ENCODE measurements around the gene NPBWR2. TPM values are rescaled to one million over a fixed set of nuclear protein-coding genes. Genes with fewer than 3 reads are reported as not detected.

NPBWR2 gene, protein sequence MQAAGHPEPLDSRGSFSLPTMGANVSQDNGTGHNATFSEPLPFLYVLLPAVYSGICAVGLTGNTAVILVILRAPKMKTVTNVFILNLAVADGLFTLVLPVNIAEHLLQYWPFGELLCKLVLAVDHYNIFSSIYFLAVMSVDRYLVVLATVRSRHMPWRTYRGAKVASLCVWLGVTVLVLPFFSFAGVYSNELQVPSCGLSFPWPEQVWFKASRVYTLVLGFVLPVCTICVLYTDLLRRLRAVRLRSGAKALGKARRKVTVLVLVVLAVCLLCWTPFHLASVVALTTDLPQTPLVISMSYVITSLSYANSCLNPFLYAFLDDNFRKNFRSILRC
- not detected in 5 replicates for total RNA-seq (2022; extraction: Qiagen RNA extraction; ENCODE audit: low read depth)

DNA sequence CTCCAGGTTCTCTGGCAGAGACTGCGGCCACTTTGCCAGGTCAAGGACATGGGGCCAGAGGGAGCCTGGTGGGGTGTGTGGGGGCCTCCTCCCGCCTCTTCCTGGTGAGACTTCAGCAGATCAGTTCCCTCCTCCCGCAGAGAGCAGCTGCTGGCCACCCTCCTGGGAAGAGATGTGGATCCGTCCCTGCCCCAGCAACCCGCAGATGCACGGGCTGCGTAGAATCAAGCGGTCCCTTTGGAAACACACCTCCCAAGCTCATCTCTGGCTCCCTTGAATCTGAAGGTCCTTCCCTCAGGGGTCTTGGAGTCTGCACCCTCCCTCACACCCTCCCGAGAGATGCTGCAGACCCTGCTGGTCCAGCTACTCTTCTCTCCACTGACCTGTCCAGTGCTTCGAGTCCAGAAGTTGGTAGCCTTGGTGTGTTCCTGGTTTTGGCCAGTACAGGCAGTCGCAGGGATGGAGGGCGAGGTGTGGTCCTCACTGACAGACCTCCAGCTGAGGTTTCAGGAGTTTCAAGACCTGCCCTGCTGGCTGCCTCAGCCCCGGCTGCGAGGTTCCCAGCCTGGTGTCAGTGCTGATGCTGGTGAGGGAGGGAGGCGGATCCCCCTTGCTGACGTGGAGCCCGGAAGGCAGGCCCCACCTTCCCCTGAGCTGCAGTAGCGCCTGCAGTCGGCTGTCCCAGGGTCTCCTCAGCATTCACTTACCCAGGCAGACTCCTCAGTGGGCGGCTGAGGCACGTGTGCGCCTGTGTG is at the start of gene NPBWR2:
Gene NPBWR2, minus strand, starts transcription at position 585 of the 755 bp plus-strand sequence. CDS start 734 bp downstream, outside the sequence.

DNA sequence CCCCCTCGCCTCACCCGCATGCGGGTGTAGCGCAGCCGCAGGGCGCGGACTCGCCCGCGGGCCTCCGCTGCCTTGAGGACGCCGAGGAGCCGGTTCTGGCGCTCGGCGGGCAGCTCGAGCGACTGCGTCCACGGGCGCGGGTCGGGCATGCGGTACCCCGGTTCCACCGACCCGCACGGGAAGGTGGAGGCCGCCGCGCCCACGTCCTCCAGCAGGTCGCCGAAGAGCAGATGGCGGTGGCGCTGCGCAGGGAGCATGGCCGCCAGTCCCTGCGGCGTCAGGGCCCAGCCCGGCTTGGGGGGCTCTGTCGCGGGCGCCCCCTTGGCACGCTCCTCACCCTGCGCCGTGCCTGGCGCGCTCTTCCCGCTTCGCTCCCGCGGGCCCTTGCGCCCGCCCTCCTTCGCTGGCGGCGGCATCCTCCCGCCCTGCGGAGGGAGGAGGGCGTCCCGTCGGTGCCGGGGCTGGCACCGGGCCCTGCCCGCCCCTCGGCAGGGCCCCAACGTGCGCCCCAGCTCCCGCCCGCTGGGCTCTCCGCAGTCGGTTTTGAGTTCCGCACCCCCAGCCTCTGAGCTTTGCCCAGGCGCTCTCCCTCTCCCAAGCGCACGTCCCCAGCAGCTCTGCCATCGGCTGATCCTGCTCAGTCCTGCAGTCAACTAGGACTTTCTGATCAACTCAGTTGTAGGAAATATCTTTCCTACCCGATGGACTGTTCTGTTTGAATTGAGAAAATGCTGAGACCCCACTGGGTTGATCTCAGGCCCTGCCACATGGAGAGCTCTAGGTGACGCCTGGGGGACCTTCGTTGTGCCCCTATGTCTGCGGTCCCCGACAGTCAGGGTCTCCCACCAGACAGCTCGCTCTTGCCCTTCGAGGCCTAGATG is 23.3 kb downstream of the NPBWR2 start, which contains the start of gene LKAAEAR1:
Gene LKAAEAR1, minus strand, starts transcription at position 595 of the 881 bp plus-strand sequence. Its CDS starts 179 bp downstream, at position 416.

DNA sequence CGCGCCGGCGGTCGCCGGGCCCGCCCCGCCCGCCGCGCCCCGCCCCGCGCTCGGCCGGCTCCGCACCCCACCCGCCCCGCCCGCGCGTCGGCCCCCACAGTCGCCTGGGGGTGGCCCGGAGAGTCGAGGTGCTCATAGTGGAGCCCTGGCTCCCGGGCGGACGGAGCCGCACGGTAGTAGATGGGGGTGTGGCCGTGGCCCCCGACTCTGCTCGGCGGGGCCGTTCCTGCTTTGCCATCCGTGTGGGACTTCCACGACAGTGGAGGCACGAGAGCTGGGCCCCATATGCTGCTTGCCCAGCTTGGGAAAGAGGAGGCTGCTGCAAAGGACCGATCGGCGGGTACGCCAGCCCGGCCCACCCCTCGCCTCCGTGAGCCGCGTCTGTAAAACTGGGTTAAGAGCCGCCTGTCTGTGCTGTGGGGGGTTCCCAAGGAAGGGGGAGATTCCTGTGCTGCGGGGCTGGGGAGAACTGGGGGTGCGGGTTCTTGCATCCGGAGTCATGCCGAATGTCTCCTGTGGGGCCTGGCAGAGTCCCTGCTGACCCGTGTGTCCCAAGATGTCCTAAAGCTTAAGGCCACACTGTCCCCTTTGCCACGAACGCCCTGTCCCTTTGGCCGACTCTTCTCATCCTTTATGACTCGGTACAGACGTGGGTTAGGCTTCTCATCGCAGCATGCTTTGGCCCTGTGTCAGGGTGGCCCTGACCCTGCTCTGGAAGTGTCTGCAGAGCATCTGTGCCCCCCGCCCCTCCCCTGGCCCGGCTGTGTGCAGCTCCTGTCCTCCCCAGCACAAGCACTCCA is 27.2 kb downstream of the NPBWR2 start, which contains the start of gene OPRL1:
Gene OPRL1, plus strand, starts transcription at position 70 of the 800 bp plus-strand sequence. CDS start 12,639 bp downstream, outside the sequence.

DNA sequence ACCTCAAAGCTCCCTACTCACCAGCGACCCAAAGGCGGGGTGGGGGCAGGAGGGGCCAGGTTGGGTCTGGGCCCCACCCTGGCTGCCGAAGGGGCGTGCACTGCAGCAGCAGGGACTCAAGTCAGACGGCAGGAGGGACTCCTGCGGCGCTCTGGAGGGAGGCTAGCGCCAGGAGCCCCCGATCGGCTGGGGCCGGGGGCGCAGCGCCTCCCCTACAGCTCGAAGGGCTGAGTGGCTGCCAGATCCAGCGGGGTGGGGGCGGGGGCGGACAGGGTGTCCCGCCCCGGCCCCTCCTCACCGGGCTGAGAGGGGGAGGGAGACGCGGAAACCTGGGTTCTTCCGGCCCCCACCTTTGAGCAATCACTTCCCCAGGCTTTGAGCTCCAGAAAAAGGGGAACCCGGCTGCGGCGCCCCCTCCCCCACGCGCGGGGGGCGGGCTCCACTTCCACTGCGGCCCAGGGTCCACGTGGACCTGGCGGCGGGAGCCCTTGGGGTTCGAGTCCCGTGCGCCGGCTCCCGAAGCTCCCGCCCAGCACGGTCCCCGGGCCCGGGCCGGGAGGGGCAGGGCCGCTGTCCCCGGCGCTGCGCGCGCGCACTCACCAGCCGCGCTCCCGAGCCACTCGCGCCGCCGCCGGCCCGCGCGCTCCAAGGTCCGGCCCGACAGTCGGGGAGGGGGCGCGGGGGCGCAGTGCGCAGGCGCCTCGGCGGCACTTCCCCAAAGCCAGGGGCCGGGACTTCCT is 27.9 kb downstream of the NPBWR2 start, which contains the start of gene RGS19:
Gene RGS19, minus strand, starts transcription at position 246 of the 740 bp plus-strand sequence. CDS start 2,632 bp downstream, outside the sequence.

DNA sequence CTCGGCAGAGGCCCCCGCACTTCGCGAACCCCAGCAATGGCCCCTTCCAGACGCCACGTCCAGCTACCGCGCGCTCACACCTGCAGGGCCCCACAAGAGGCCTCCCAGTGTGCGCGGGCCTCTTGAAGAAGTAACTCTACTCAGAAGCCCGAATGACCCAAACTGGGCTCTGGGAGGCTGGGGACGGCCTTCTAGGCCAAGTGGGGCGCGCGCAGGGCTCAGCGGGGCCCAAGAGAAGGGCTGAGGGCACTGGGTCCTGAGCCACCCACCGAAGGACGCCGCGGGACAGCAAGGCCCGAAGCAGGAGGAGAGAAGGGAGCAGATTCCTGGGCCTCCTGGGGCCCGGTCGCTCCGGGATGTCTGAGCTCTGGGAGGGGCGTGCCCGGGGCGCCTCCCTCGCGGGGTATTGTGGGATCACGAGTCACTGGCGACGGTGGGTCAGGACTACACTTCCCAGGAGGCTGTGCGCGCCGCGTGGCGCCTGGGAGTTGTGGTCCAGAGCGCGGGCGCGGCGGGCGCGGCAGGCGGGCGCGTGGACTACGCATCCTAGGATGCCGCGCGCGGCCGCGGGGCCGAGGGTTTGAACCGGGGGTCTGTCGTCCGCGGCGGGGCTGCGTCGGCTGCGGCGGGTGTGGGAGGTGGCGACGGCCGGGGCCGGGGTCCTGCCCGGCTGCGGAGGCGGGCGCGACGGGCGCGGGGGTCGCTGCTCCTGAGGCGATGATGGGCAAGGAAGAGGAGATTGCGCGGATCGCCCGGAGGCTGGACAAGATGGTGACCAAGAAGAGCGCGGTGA is 44.6 kb downstream of the NPBWR2 start, which contains the start of gene TCEA2:
Gene TCEA2, plus strand, starts transcription at position 603 of the 793 bp plus-strand sequence. Its CDS starts 115 bp downstream, at position 718.

Other genes with a start within 250 kb of the NPBWR2 start
- gene ABHD16B, start 246.1 kb downstream of the NPBWR2 start, total RNA-seq (2022; extraction: Qiagen RNA extraction; ENCODE audit: low read depth), result not detected in 5 replicates
- 119 to 139 TPM (median 129 TPM) in 5 replicates for gene TPD52L2, start 242.3 kb downstream of the NPBWR2 start, total RNA-seq (2022; extraction: Qiagen RNA extraction; ENCODE audit: low read depth)
- 18.7 to 32.7 TPM (median 30.2 TPM) in 5 replicates for gene DNAJC5, start 212.4 kb downstream of the NPBWR2 start, total RNA-seq (2022; extraction: Qiagen RNA extraction; ENCODE audit: low read depth)
- gene UCKL1, start 151.1 kb downstream of the NPBWR2 start, total RNA-seq (2022; extraction: Qiagen RNA extraction; ENCODE audit: low read depth), result 18.2 to 41.0 TPM (median 34.4 TPM) in 5 replicates
- 7.3 to 14.2 TPM (median 13.0 TPM) in 5 replicates for gene ZNF512B, start 137.6 kb downstream of the NPBWR2 start, total RNA-seq (2022; extraction: Qiagen RNA extraction; ENCODE audit: low read depth)
- not detected in 5 replicates for gene SAMD10, start 127.9 kb downstream of the NPBWR2 start, total RNA-seq (2022; extraction: Qiagen RNA extraction; ENCODE audit: low read depth)
- gene PRPF6, start 126.4 kb downstream of the NPBWR2 start, total RNA-seq (2022; extraction: Qiagen RNA extraction; ENCODE audit: low read depth), result 44.5 to 60.4 TPM (median 57.8 TPM) in 5 replicates
- 0.13 to 0.54 TPM (median 0.42 TPM) in 5 replicates for gene C20orf204, start 71.4 kb downstream of the NPBWR2 start, total RNA-seq (2022; extraction: Qiagen RNA extraction; ENCODE audit: low read depth)
- 1.4 to 3.4 TPM (median 2.6 TPM) in 5 replicates for gene SOX18, start 57.9 kb downstream of the NPBWR2 start, total RNA-seq (2022; extraction: Qiagen RNA extraction; ENCODE audit: low read depth)
- gene TCEA2, start 44.4 kb downstream of the NPBWR2 start, total RNA-seq (2022; extraction: Qiagen RNA extraction; ENCODE audit: low read depth), result 32.5 to 53.6 TPM (median 47.9 TPM) in 5 replicates
- 16.3 to 29.0 TPM (median 26.0 TPM) in 5 replicates for gene RGS19, start 28.0 kb downstream of the NPBWR2 start, total RNA-seq (2022; extraction: Qiagen RNA extraction; ENCODE audit: low read depth)
- 0.46 to 0.98 TPM (median 0.70 TPM) in 5 replicates for gene OPRL1, start 27.5 kb downstream of the NPBWR2 start, total RNA-seq (2022; extraction: Qiagen RNA extraction; ENCODE audit: low read depth)
- gene LKAAEAR1, start 23.2 kb downstream of the NPBWR2 start, total RNA-seq (2022; extraction: Qiagen RNA extraction; ENCODE audit: low read depth), result 1.3 to 1.8 TPM (median 1.6 TPM) in 4 of 5 replicates, not detected in the other
- gene MYT1, start 56.9 kb upstream of the NPBWR2 start, total RNA-seq (2022; extraction: Qiagen RNA extraction; ENCODE audit: low read depth), result 0.08 to 0.93 TPM (median 0.44 TPM) in 5 replicates
- gene PCMTD2, start 148.2 kb upstream of the NPBWR2 start, total RNA-seq (2022; extraction: Qiagen RNA extraction; ENCODE audit: low read depth), result 8.4 to 14.4 TPM (median 12.4 TPM) in 5 replicates